GM18870 (cell line): ENCODE results near the gene ELOA.
"Not testable (repeated sequence)": the region's sequence is repeated elsewhere in the genome, so short reads cannot be mapped to it uniquely, and the experiment has no call there.

Source experiments
- ATAC-seq: cut with Tn5 transposase; IDR thresholded peaks from one replicate; pipeline ENCODE4 v1.9.1; 2021; ENCODE audit warnings: moderate library complexity; ENCODE audit not compliant: unreplicated experiment

The ELOA gene

DNA sequence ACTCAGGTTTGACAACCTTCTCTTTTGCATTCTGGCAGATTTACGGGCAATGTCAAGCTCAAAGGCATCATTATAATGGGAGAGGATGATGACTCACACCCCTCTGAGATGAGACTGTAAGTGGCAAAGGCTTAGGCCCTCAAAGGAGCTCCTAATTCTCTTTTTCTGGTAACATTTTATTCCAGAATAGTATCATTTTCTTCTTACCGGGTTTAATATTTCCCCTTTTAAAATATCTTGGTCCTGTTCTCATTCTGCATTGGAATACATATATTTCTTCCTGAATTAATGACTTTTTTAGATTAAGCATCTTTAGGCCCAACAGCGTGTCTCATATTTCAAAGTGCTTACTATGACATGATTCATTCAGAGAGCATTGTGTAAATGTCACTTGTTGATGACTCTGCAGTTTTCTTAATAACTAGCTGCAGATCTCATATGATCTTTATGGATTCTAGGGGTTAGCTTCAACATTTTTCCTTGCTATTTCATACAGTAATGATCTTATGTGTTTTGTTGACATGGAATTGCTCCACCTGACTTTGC is 36.6 kb downstream of the ELOA start:
- ATAC-seq: no peak

GRCh38 chr1:23783141-23783540 is 39.9 kb downstream of the ELOA start:
- not testable (repeated sequence) for ATAC-seq

DNA sequence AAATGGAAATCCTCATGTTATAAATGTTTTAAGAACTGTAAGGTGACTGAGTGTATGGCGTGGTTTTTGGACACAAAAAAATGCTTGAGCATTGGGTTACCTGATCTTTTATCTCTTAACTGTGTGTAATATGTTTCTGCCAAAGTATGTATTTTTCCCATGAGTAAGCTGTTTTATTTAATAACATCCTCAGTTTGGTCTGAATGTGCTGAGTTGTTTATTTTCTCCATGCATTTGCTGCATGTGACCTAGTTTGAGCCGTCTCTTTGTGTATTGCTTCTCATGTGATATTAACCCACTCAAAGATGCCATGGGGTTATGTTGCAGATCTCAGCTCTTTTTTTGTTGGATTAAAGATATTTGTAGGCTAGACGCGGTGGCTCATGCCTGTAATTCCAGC is 41.6 kb downstream of the ELOA start:
- no peak for ATAC-seq

DNA sequence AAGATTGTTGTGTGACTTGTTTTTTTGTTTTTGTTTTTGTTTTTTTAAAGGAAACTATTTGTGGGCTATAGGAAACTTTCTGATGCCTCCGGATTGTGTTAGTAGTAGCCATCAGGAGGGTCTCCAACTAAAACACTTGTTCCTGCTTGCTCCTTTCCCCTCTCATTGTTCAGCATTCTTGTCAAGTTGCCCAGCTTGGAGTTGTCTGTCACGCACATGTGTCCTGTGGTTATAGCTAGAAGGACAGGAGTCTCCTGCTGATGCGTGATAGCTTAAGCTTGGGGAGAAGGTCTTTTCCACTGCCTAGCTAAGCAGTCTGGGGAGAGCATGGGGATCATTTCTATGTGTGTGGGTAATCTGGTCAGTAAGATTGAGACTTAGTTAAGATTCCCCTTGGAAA is 44.4 kb downstream of the ELOA start:
- ATAC-seq: no peak

GRCh38 chr1:23788695-23789094 is 45.4 kb downstream of the ELOA start:
- ATAC-seq: no peak

DNA sequence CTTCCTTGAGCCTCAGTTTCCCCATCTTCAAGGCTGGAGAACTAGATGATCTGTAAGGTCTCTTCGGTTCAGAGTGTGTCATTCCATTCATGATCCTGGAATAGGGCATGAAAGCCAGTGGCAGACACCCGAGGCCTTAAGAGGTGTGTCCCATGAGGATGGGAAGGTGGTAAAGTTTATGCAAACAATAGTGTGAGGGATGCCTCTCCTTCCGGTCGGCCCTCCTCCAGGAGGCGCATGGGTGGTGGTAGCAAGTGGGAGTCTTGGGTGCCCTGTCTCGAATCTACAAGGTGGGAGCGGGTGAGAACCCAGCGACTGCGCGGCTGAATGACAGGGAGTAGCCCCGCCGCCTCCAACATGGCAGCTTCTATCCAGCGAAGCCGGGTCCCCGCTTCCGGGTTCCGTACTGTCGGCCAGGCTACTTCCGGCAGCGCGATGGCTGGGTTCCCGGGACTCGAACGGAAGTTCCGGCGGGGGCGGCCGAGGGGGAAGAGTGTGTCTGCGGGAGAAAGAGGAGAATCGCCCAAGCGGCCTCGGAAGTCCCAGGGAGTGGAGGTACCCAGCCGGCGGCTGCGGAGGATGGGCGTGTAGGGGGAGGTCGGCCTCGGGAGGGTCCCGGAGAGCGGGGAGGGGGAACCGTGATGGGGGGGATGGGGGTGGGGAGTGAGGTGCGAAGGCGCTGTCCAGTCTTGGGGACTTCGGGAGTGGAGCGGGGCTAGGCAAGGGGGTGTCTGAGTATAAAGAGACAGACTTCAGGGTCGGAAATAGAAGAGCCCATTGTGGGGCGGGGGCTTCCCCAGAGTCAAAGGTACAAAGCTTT is 47.6 kb downstream of the ELOA start, which contains the start of gene LYPLA2:
LYPLA2 (plus strand) TSS at position 450 of the 820 bp plus-strand sequence. CDS start 1,538 bp downstream, outside the sequence.
- ATAC-seq: peak; percentile 49

DNA sequence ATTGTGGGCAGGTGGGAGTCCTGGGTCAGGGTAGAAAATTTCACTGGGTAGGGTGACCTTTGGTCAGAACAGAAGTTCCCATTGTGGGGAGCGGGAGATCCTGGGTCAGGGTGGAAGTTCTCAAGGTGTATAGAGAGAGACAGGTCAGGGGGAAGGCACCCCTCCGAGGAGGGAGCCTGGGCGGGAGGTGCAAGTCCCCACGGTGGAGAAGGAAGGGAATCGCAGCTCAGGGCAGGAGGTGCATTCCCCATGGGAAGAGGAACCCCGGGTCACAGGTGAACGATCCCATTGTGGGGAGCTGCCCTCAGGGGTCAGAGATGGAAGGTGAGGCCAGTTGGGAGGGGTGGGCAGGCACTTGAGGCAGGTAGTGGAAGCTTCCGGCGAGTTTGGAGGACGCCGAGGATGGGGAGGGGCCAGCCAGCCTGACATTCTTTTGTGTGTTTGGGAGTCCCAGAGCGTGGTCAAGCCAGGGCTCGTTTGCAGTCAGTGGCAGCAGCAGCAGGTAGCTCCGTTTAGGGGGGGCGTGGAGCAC is 48.3 kb downstream of the ELOA start:
- ATAC-seq: no peak

- ATAC-seq: no peak
Observed at GRCh38 chr1:23792151-23792945, 49.1 kb downstream of the ELOA start.

GRCh38 chr1:23793018-23793781 is 49.9 kb downstream of the ELOA start:
- no peak for ATAC-seq

- ATAC-seq: no peak
Observed at GRCh38 chr1:23793861-23794731, 50.8 kb downstream of the ELOA start.

GRCh38 chr1:23794732-23795182 is 51.5 kb downstream of the ELOA start:
- ATAC-seq: not testable (repeated sequence)

- no peak for ATAC-seq
Observed at GRCh38 chr1:23795676-23796465, 52.6 kb downstream of the ELOA start.

GRCh38 chr1:23796466-23797271 is 53.4 kb downstream of the ELOA start:
- no peak for ATAC-seq

- no peak for ATAC-seq
Observed at GRCh38 chr1:23797478-23798448, 54.5 kb downstream of the ELOA start.

GRCh38 chr1:23798662-23799142 is 55.4 kb downstream of the ELOA start:
- no peak for ATAC-seq

DNA sequence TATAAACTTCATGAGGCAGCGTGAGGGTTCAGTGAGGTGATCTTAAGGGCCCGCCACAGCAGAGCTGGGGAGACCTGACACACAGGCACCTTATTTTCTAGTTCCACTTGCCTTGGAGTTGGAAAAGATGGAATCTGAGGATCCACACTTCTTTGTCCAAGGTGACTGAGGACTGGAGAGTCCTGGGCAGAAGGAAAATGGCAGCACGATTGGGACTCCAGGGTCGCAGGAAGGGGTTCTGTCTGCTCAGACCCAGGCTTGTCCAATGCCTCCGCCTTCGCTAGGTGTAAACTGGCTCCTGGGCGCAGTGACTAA is 55.9 kb downstream of the ELOA start:
- ATAC-seq: no peak
